OCI-M1 (cell line): ENCODE measurements around the gene SLC38A3.
A peak's percentile ranks its signal among the peaks of the same experiment; 100 is the strongest.
"Not testable (repeated sequence)": the region's sequence is repeated elsewhere in the genome, so short reads cannot be mapped to it uniquely, and the experiment has no call there.

Experiments used
- DNase-seq: peaks from one replicate; lab custom pipeline; 2025; lab: John Stamatoyannopoulos, UW

Gene SLC38A3

GRCh38 chr3:50211368-50211717 is 6.3 kb downstream of the SLC38A3 start:
- DNase-seq = not testable (repeated sequence)

GRCh38 chr3:50211930-50212329 is 6.9 kb downstream of the SLC38A3 start:
- DNase-seq = peak; percentile 36

DNA sequence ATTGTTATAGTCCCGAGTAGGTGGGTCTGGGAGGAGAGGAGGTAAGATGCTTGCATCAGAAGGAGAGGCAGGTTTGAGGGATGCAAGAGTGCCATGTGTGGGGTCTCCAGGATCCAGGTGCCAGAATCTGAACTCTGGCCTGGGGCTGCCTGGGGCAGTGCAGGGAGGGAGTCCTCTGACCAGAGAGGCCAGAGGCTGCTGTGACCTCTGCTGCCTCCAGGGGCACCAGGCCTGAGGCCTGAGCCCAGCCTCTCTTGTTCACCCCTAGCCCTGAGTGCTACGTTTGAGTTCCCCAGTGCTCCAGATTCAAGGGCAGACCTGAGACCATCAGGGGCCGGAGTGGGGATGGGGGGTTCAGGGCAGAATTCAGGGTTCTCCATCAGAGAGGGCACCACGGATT is 7.4 kb downstream of the SLC38A3 start:
- no peak for DNase-seq

GRCh38 chr3:50212971-50213370 is 7.9 kb downstream of the SLC38A3 start:
- no peak for DNase-seq

- DNase-seq = no peak
Observed at GRCh38 chr3:50213373-50213772, 8.3 kb downstream of the SLC38A3 start.

DNA sequence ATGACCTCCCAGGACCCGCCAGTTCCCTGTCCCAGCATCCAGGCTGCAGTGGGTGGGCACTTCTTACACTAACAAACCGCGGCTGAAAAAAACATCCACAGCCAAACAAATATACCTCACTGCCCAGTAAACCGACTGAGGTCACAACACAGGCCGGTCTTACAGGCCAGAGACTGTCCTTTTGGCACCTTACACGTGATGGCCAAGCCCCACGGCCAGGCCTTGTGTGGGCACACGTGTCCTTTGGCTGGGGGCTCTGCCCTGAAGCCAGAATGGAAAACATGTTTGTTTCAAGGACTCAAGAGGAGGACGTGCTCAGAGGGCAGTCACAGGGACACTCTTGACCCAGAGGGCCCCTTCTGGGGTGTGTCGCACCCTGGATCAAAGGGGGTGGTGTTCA is 9.8 kb downstream of the SLC38A3 start:
- no peak for DNase-seq

DNA sequence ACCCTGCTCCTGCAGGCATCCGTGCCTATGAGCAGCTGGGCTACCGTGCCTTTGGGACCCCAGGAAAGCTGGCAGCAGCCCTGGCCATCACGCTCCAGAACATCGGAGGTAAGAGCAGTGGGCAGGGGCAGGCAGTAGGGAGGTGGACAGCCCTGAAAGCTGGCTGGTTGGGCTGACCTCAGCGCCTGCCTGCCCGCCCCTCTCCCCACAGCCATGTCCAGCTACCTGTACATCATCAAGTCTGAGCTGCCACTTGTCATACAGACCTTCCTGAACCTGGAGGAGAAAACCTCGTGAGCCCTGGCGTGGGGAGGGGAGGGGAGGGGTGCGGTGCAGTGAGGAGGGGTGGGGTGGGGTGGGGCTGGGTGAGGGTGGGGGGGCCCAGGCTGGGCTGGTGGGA is 10.5 kb downstream of the SLC38A3 start:
- DNase-seq = no peak

DNA sequence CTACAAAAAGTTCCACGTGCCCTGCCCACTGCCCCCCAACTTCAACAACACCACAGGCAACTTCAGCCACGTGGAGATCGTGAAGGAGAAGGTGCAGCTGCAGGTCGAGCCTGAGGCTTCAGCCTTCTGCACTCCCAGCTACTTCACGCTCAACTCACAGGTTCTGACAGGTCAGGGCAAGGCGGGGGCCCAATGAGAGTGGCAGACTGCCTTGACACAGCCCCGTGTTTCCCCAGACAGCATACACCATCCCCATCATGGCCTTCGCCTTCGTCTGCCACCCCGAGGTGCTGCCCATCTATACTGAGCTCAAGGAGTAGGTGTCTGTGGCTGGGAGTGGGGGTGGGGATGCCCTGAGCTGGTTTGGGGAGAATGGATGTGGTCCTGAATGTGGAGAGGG is 12.6 kb downstream of the SLC38A3 start:
- no peak for DNase-seq

GRCh38 chr3:50218448-50218847 is 13.4 kb downstream of the SLC38A3 start:
- no peak for DNase-seq

DNA sequence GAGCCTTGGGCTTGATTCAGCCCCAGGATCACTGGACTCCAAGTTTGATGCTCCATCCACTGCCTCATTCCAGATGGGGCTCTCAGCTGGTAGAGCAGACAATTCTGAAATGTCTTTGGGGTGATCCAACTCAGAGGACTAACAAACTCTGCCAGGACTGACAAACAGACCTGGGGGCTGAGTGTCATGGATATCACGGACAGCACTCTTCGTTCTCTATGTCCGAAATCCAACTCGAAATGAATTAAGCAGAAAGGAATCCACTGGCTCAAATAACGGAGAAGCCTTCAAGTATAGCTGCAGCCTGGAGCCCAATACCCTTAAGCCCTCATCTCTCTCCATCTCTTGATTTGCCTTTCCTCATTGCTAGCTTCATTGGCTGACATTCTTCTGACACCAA is 14.2 kb downstream of the SLC38A3 start:
- no peak for DNase-seq

GRCh38 chr3:50220109-50220508 is 15.0 kb downstream of the SLC38A3 start:
- no peak for DNase-seq

DNA sequence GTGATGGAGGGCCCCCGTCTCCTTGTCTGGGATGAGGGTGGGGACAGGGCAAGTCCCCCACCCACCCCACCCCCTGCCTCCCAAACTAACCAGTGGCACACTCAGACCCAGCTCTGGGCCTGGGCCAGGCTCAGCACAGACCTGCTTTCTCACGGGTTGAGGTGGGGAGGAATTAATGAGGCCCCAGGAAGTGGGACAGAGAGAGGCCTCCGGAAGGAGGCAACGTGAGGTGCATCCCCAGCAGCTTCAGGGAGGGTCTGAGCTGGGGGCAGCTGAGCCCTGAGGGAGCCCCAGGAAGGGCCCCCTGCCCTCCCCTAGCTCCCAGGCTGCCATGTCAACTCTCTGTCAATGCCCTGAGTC is 16.0 kb downstream of the SLC38A3 start:
- DNase-seq = no peak

GRCh38 chr3:50221411-50222168 is 16.5 kb downstream of the SLC38A3 start:
- no peak for DNase-seq

- DNase-seq = no peak
Observed at GRCh38 chr3:50222169-50222528, 17.1 kb downstream of the SLC38A3 start.

GRCh38 chr3:50224639-50225038 is 19.6 kb downstream of the SLC38A3 start:
- DNase-seq = no peak

- peak; percentile 38 for DNase-seq
Observed at GRCh38 chr3:50226888-50227389, 21.9 kb downstream of the SLC38A3 start.

DNA sequence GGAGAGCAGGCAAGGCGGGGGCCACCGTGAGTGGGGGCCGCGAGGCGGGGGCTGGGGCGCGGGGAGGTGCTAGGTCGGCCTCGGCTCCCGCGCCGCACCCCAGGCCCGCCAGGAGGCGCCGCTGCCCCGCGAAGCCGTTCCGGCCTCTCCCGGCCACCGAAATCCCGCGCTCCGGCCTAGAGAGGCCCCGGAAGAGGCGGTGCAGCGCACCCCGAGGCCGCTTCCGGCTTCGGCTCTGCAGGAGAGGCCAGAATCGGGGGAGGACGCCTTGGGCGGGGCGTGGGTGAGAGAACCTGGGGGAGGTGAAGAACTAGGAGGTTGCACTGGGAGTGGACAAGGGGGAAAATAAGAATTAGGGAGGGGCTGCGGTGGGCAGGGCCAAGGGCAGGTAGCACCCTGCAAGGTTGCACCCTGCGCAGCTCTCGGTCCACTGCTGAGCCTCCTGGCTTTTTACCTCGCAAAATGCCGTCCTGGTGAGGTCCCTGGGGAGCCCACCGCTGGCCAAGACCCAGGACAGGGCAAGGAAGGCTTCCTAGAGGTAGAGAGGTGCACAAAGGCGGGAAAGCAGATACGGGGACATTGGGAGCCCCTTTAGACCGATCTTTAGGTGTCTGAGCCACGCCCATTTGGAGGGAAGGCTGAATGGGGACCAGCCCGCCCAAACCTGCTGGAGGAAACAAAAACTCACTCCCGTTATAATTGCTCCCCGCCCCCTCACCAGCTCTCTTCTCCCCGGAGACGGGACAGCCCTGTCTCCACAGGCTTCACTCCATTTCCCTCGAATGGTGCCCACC is 22.5 kb downstream of the SLC38A3 start:
- DNase-seq = peak; percentile 94

- DNase-seq = not testable (repeated sequence)
Observed at GRCh38 chr3:50228184-50228763, 23.2 kb downstream of the SLC38A3 start.

- DNase-seq = no peak
Observed at GRCh38 chr3:50229490-50229889, 24.4 kb downstream of the SLC38A3 start.

DNA sequence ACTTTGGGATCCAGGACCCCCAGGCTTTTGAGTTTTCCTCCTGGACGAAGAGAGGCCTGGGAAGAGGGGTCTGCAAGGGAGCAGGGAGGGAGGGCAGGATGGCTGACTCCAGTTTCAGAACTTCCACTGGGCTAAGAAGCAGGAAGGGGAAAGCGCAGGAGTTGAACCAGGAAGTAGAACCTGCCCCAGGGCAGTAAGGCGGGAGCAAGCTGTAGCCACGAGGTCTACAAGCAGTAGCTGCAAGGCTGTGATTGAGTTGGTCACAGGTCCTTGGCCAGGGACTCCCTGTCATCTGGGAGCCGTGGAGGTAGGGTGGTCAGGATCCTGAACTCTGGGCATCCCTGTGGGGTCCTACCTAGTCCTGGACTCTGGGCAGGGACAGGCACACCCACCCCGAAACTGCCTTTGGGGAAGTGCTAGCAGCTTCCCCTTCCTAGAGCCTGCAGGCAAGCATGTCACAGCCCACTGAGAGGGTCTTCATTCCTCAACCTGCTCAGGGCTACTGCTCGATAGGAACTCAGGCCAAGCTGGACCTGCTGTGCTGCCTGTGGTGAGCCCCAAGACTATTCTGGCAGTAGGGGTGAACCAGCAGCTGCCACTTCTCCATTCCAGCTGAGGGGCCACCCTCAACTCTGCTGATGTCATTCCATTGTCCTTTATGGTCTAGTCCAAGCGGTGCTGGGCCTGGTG is 25.2 kb downstream of the SLC38A3 start:
- no peak for DNase-seq

GRCh38 chr3:50230794-50231125 is 25.7 kb downstream of the SLC38A3 start:
- DNase-seq = no peak

- DNase-seq = no peak
Observed at GRCh38 chr3:50231581-50231980, 26.5 kb downstream of the SLC38A3 start.

DNA sequence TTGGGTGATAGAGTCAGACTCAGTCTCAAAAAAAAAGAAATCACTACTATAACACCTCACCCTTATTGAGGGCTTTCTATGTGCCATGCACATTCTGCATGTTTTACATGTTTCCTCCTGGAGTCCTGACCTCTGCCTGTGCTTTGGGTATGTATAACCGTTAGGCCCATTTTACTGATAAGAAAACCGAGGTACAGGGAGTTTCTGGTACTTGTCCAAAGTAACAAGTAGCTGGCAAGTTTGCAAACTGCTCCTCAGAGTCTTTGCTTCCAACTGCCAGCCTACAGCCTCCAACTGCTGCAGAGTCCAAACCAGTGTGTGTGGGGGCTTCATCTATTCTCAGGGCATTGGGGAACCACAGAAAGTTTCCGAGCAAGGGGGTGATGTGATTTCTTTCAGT is 27.2 kb downstream of the SLC38A3 start:
- no peak for DNase-seq
